Body of pancreas (tissue), 4 donors: ENCODE measurements around the gene NR1H2.

Experiments used
- POLR2A ChIP-seq, 3 donors: fragments of 450-650 bp; IDR thresholded peaks; one replicate each; pipeline ENCODE4 v1.6.1; 2016; ENCODE audit warnings: antibody characterized with exemption in 3 of 3, mild to moderate bottlenecking in 2 of 3
- TF ChIP-seq, protein P1 (sequence below), 7 experiments: fragments of 450-650 bp in 4 of 7; fragments of 200-600 bp in 3 of 7; sonication (generic) in 3 of 7; IDR thresholded peaks; one replicate each; pipeline ENCODE4 v1.5.1; 2016 to 2019; ENCODE audit warnings: antibody characterized with exemption in 7 of 7

DNA sequence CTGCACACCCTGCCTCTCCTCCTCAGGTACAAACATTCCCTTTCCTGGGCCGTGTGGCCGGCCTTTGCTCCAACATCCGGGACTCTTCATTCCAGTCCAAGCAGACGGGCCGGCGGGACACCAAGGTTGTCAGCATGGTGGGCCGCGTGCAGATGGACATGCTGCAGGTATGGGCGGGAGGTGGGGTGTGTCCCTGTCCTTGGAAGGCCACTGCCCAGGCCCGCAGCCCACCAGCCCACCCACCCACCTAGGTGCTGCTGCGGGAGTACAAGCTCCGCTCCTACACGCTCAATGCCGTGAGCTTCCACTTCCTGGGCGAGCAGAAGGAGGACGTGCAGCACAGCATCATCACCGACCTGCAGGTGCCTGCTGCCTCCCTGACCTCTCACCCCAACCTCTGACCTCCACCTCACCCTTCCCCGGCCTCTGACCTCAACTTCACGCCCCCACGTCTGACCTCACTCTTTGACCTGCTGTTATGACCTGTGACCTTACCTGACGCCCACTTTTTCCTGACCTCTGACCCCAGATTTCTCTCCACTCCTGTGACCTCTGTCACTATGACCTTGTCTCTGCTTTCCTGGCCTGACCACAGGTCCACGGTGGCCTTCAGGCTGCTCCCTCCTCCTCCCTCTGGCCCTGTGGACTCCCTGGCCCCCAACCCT, 30.0 kb downstream of the NR1H2 start:
- TF ChIP-seq, protein P1, sequence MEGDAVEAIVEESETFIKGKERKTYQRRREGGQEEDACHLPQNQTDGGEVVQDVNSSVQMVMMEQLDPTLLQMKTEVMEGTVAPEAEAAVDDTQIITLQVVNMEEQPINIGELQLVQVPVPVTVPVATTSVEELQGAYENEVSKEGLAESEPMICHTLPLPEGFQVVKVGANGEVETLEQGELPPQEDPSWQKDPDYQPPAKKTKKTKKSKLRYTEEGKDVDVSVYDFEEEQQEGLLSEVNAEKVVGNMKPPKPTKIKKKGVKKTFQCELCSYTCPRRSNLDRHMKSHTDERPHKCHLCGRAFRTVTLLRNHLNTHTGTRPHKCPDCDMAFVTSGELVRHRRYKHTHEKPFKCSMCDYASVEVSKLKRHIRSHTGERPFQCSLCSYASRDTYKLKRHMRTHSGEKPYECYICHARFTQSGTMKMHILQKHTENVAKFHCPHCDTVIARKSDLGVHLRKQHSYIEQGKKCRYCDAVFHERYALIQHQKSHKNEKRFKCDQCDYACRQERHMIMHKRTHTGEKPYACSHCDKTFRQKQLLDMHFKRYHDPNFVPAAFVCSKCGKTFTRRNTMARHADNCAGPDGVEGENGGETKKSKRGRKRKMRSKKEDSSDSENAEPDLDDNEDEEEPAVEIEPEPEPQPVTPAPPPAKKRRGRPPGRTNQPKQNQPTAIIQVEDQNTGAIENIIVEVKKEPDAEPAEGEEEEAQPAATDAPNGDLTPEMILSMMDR (IDR thresholded peaks at IDR 0.05) = no peak
- TF ChIP-seq POLR2A (IDR thresholded peaks at IDR 0.05) = no peak
